HG02943 (cell line): Measurements from ENCODE around the gene S100G.

Source experiments
- ATAC-seq: cut with Tn5 transposase; IDR thresholded peaks from one replicate; pipeline ENCODE4 v1.9.1; 2021; ENCODE audit warnings: mild to moderate bottlenecking, low read depth, moderate library complexity; ENCODE audit not compliant: unreplicated experiment

The S100G gene

DNA sequence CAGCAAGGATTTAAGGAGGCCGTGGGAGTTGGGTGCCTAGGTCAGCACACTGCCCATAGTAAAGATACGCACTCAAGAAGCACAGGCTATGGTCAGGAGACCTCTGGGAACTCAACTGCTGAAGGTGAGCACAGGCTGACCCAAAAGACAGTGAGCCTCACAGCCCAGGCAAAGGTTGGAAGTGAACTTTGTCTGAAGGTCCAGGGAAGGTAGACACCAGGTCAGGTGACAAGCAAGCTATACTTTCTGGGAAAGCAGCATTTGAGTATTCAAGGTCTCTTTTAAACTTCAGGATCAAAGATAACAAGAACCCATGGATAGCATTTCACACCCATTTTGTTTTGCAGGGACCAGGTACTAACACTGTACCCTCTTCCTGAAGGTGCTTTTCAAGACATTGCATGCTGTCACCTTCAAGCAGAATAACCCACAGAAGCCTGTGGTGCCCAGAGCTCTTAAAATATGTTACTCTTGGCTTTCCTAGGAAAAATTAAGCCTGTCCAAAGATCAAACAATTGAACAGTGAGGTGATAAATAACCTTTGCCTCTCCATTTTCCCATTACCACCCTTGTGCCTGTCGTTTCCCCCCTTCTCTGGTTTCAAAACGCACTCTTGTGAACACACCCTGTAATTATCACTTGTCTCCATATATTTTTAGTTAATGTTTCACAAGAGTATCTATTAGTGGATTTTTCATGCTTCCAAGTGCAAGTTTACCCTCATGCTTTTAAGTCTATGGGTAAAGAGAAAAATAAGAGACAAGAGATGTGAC is 3.4 kb upstream of the S100G start:
- no peak for ATAC-seq

DNA sequence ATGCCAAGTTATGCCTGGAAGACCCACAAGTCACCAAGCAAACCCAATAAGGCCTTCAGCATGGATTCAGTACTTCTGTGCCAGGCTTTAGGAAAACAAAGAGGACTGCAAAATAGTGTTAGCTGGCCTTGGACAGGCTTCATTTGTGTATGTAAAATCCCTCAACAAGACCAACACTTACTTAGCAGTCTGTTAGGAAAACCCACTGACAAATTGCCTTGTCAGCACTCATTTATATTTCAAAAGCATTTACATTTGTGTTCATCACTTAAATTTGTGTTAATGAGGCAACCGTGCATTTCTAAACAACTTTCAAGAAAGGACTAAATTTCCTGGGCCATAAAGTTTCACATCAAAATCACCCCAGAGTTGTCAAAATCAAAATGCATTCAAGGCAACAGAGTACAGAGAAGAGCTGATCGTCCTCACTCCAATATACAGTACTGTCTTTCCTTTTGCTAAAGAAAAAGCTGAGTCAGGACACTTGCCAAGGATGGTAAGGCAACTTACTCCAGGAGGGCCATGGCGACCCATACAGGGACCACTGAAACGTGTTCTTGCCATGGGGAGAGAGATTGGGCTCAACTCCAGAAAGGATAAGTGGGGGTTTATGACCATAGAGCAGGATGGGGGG is 1.6 kb downstream of the S100G start:
- no peak for ATAC-seq

DNA sequence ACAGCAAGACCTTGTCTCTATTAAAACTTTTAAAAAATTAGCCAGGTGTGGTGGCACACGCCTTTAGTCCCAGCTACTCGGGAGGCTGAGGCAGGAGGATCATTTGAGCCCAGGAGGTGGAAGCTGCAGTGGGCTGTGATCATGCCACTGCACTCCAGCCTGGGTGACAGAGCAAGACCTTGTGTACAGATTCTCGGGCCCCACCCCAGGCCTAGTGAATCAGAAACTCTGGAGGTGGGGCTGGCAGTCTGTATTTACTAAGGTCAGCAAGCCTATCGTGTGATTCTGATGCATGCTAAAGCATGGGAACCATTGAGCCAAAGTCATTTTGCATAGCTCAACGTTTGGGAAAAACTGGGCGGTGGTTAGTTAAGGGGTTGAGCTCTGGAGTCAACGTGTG is 3.5 kb downstream of the S100G start:
- no peak for ATAC-seq

DNA sequence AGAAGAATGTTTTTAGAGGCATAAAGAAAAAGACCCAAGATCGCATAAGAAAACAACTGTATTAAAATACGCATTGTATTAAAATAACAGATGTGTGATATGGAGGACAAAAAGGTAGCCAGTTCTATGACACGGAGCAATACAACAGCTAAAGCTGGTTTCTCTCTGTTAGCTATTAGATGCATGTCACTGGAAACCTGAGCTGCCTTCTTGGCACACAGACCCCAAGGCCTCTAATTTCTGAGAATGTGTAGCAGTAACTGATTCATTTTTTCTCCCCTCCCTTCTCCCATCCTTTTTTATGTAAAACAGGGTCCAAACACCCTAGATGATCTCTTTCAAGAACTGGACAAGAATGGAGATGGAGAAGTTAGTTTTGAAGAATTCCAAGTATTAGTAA is 4.1 kb downstream of the S100G start:
- ATAC-seq: no peak

DNA sequence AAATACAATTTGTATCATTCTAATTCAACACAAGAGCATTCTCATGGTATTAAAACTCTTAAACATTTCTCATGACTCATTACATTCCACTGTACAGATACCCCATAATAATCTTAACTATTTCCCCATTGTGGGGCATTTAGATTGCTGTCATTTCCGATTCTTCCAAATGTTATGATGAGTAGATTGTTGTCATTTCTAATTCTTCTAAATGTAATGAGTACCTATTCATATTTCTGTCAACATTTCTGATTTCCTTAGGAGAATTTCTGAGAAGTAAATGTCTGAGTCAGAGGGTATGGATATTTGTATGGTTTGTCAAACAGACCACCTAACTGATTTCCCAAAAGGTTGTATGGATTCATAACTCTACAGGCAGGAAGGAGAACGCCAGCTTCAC is 8.3 kb downstream of the S100G start:
- ATAC-seq: no peak

DNA sequence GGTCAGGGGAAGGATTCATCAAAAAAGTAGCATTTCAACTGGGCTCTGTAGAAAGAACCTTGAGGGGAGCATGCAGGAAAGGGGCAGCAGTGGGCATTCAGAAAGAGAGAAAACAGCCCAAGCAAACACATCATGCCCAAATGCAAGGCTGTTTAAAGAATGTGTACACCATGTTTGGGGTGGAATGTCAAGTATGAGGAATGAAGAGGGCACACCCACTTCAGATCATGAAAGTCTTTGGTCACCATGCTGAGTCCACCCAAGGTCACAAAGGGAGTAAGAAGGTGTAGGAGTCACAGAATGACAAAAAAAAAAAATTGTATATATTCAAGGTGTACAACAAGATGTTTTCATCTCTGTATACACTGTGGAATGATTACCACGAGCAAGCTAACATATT is 9.4 kb downstream of the S100G start:
- no peak for ATAC-seq

DNA sequence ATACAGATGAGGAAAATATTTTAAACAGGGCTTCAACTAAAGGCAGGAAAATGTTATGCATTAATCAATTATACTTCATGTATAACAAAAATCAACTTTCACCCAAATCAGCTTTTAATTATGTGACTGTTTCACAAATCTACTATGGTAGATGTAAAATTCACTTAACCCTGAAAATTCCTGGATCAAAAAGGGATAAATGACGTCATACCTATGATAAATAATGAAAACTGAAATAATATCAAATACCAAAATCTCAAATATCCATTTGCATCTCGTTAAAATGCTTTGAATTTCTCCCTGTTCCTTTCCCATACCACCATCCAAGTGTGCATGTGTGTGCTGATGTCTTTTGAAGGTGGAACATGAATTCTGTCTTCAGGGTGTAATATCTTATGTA is 11.5 kb downstream of the S100G start:
- ATAC-seq: no peak

DNA sequence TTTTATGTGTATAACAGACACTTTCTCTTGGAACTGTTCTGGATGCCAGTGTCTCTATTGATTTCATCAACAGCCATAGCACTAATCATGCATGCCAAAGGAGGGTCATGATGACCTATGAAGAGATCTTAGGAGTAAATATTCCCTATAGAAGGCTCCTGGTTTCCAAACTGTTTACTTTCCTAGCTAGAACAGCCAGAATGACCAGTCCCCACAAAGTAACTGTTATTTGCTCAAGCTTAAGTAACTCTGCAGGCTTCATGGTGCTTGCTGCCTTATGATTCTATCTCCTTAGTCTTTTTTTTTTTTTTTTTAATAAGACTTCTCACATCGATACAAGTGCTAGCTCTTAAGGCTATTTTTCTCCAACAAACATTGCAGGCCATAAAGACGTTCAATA is 12.4 kb downstream of the S100G start:
- no peak for ATAC-seq

DNA sequence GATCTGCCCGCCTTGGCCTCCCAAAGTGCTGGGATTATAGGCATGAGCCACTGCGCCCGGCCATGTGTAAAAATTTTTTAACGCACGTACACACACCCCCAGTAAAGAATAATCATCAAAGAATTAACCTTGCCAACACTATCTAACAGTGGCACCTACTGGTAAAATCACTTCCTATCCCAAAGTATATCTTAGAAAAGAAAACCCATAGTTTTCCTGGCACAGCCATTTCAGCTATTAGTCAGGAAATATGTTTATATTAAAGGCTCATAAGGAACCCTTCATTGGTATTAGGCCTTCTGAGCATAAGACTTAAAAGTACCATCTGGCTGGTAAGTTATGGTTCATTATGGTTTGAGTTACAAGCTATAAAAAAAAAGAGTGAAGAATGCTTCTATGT is 14.1 kb downstream of the S100G start:
- ATAC-seq: no peak

DNA sequence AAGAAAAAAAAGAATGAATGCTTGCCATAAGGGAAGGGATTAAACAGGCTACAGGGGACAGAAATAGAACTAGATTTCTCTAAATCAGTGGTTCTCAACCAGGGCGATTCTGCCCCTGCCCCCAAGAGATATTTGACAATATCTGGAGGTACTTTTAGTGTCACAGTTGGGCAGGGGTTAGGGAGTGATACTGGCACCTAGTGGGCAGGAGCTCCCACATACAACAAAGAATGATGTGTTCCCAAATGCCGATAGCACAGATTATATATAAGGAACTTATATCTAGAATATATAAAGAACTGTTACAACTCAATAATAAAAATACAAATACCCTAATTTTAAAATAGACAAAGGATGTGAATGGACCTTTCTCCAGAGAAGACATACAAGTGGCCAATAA is 14.7 kb downstream of the S100G start:
- no peak for ATAC-seq

DNA sequence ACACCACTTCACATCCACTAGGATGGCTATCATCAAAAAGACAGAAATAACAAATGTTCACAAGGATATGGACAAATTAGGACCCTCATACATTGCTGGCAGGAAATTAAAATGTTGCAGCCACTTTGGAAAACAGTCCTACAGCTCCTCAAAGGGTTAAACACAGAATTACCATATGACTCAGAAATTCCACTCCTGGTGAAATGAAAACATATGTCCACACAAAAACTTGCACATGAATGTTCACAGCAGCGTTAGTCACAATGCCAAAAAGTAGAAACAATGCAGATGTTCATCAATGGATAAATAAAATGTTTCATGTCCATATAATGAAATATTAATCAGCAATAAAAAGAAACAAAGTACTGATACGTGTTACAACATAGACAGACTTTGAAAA is 15.1 kb downstream of the S100G start:
- no peak for ATAC-seq

DNA sequence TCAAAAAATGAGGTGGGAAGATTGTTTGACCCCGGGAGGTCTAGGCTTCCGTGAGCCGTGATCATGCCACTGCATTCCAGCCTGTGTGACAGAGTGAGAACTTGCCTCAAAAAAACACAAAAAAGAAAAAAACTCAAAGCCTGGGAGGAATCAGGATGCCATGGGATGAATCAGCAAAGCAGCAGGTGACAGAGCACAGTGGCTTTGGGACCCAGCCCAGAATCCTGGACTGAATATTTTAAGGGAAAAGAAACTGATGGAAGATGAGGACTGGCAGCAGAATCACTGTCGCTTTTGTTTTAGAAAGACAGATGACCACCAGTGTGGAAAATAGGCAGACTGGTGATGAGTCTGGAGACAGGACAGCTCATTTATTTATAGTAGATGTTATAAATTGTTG is 16.6 kb downstream of the S100G start:
- ATAC-seq: no peak

DNA sequence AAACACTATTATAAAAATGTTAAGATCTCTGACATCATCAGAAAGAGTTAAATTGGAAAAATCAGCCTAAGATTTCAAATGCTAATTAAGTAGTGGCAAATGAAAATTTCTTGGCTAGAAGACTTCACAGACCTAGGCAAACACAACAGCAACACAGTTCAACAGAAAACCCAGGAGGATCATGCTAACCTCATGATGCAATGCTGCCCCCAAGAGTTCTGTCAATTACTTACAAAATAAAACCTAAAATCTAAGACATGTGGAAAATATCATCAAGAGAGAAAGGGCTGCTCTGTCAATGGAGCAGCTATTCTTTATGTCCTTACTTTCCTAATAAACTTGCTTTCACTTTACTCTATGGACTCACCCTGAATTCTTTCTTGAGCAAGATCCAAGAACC is 21.0 kb downstream of the S100G start:
- ATAC-seq: no peak

DNA sequence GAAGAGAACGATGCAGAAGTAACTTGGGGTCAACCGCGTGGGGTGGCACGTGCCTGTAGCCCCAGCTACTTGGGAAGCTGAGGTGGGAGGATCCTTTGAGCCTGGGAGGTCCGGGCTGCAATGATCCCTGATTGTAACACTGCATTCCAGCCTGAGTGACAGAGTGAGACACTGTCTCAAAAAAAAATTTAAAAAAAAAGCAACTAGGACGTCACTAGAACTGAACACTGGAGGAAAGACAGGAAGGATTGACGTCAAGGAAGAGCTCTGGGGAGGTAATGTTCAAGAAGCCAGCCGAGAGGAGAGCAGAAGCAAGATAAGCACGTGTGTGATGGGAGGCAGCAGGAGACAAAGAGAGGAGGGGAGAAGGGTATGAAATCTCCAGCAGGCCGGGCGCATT is 28.7 kb downstream of the S100G start:
- ATAC-seq: no peak

DNA sequence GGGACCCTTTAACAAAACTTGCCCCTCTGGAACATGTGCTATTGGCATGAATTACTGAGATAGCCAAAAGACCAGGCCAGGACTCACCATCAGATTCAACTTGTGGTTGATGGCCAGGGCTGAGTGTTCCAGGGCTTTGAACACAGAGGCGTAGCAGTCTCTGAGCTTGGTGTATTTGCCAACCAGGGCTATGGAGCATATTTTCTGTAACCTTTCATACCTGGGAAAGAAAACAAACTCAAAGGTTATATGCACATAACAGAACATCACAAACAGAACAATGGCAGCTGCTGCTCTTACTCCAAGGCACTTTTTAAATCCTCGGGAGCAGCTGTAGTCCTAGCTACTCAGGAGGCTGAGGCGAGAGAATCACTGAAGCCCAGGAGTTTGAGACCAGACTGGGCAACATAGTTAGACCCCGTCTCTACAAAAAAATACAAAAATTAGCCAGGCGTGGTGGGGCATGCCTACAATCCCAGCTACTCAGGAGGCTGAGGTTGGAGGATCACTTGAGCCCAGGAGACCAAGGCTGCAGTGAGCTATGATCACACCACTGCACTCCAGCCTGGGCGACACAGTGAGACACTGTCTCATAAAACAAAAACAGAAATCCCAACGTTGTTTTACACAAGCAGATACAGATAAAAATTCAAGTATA is 33.2 kb downstream of the S100G start:
- ATAC-seq: no peak

DNA sequence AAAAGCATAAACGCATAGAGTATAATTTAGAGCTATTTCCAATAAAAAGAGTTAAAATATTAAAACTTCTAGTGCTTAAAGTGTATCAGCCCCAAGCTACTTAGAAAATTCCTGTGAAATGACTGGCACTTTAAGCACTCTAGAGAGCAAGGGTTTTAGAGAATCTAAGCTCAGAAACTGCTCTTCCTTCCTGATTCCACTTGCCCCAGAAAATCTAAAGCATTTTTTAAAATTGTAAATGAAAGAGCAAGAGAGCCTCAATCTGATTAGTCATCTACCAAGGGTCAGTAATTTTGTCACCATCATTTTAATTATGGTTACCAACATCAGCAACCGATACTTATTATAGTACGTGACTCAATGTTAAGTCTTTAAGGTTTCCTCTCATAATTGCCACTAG is 37.6 kb downstream of the S100G start:
- no peak for ATAC-seq

DNA sequence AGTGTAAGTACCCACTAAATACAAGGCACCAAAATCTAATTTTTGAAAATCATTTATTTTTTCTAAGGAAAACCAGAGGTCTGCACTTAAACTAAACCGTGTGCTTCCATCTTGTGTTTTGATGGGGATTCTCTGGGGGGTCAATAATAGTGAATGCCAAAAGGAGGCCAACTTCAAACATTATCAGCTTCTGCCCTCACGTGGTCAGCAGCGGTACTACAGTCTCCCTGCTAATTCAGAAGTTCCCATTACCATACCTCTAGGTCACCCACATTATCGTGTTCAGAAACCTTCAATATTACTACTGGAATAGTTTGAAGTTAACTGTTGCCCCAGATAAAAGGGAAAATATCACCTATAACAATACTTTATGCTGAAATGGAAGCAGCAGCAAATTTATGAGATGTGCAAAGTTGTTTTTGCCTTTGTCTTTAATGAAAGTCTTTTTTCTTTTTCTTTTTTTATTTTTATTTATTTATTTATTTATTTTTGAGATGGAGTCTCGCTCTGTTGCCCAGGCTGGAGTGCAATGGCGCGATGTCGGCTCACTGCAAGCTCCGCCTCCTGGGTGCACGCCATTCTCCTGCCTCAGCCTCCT is 45.2 kb downstream of the S100G start:
- peak; percentile 72 for ATAC-seq

DNA sequence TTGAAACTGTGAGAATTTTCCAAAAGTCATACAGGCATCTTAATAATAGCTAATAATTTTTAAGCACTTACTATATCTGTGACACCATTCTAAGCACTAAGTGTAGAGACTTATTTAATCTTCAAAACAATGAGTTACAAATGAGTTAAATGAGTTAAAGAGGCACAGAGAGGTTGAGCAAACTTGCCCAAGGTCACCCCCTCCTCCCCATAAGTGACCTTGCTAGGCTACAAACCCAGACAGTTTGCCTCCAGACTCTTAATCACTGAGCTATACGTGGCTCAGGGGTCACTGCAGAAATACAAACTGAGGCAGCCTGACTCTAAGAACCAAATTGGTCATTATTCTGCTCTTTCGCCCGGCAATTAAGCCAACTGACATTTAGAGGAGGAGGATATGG is 47.0 kb downstream of the S100G start:
- no peak for ATAC-seq

DNA sequence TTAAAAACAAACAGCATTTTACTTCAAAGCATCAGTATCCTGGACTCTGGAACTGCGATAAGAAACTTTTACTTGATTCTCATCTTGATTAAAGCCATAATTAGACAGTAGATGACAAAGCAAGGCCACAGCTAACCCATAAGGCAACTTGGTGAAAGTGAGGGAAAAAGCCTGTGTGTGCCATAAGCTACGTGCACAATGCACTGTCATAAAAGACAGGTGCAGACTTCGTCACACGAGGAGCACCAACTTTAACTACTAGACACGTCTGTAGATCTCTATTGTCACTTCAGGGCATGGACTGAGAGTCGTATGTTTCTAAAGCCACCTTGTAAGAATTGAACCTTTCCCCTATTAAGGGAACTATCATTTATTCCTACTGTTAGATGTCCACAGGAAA is 49.4 kb downstream of the S100G start:
- ATAC-seq: no peak

DNA sequence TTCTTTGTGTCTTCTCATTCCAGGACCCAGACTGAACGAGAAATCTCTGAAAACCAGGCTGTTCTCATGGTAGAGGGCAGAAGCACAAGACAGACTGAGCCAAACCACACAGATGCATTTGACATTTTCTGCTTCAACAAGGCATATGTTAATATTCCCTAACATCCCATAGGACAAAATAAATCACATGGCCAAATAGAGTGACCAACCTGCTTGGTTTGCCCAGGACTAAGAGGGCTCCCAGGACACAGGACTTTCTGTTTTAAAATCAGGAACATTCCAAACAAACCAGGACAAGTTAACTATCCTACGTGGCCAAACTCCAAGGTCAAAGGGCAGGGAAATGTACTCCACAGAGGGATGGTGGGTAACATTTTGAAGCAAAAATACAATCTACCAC is 50.8 kb downstream of the S100G start:
- no peak for ATAC-seq

DNA sequence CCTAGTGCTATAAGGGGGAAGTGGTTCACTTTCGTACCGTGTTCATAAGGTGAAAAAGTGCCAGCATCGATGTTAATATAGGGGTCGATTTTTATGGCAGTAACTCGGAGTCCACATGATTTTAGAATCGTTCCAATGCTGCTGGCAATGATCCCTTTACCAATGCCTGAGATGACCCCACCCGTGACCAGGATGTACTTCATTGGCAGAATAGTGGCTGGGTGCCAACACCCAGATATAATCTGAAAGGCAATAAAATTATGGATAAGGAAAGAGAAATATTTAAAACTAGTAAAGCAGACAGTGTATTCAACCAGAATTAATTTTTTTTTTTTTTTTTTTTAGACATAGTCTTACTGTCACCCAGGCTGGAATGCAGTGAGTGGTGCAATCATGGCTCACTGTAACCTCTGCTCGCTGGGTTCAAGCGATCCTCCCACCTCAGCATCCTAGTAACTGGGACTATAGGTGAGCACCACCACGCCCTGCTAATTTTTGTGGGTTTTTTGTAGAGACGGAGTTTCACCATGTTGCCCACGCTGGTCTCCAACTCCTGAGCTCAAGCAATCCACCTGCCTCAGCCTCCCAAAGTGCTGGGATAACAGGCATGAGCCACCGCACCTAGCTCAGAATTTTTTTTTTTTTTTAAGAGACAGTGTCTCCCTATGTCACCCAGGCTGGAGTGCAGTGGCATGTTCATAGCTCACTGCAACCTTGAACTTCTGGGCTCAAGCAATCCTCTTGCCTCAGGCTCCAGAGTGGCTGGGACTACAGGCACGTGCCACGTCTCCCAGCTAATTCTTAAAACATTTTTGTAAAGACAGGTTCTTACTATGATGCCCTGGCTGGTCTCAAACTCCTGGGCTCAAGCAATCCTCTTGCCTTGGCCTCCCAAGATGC is 53.0 kb downstream of the S100G start:
- ATAC-seq: no peak
